Activated CD4-positive, alpha-beta T cell treated with anti-CD3 and anti-CD28 coated beads for 48 hours (primary cell): ENCODE measurements around the gene ARHGAP23.
"Not testable (repeated sequence)": the region's sequence is repeated elsewhere in the genome, so short reads cannot be mapped to it uniquely, and the experiment has no call there.

Experiments used
- DNase-seq: peaks from one replicate; pipeline ENCODE4 v3.0.0-alpha.2; 2020

Gene ARHGAP23

DNA sequence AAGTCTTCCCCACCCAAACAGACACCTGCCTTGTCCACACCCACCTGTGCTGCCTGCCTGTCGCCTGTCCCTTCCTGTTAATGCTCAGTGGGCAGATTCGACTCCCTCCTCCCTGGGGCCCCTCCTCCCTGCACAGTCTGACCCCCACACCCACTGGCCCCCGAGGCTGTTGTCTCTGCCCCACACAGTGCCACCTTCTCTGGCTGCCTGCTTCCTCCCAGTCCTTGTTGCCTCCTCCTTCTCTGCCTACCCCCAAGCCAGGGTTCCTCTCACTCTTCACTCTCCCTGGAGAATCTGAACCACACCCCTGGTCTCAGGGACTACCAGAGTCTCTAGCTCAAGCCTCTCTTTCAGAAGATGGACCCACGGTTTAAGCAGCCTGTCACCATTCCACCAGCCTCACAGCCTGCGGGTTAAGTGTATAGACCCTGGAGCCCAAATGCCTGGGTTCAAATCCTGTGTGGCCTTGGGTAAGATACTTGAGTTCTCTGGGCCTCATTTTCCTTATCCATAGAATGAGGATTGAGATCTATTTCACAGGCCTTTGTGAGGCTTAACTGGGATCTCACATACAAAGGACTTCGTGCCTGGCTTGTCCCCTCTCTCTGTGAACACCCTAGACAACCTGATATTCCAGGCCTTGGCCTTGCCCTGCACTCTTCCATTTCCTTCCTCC lies 3.8 kb upstream of the ARHGAP23 start:
- DNase-seq: no peak

DNA sequence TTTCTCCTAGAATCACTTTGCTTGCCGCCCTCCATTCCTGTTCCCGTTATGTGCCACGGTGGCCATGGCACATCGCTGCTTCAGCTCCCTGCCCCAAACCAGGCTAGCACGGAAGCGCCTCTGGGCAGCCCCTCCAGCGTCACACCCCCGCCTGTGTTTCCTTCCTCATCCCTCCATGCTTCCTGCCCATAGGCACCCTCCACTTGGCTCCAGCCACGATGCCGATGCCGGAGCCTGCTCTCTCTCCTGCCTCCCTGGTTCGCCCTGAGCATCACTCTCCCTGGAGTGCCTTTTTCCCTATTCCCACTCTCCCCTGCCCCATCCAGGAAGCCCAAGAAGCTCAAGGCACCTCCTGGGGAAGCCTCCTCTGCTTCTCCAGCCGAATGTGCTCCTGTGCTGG lies 3.2 kb upstream of the ARHGAP23 start:
- DNase-seq: no peak

DNA sequence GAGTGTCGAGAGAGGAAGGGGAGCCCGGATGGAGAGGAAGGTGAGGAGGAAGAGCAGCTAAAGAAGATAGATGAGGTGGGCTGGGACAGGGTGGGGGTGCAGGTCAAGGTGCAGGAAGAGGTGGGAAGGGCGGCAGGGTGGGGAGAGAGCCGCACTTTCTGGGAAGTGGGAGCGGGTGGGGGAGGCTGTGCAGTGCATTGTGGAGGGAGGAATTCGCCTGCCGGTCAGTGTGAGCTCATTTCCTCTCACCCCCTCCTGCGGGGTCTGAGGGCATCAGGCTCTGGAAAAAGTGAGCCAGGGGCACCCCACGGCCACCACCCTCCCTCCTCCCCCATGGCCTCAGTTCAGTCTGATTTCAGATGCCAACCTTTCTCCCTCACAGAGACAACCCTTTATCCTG lies 2.5 kb upstream of the ARHGAP23 start:
- DNase-seq: no peak

DNA sequence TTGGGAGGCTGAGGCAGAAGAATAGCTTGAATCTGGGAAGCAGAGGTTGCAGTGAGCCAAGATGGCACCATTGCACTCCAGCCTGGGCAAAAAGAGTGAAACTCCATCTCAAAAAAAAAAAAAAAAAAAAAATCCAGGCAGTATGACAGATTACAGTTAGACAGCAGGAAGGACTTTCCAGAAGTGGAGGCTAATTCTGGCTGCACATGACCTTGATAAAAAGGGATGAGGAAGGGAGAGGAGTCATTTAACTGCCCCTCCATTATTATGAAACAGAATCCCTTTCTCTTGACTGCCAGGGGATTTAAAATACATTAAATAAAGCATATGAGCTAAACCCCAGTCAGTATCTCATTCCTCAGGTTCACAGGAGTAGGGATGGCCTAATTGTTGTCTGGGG lies 1.8 kb upstream of the ARHGAP23 start:
- no peak for DNase-seq

DNA sequence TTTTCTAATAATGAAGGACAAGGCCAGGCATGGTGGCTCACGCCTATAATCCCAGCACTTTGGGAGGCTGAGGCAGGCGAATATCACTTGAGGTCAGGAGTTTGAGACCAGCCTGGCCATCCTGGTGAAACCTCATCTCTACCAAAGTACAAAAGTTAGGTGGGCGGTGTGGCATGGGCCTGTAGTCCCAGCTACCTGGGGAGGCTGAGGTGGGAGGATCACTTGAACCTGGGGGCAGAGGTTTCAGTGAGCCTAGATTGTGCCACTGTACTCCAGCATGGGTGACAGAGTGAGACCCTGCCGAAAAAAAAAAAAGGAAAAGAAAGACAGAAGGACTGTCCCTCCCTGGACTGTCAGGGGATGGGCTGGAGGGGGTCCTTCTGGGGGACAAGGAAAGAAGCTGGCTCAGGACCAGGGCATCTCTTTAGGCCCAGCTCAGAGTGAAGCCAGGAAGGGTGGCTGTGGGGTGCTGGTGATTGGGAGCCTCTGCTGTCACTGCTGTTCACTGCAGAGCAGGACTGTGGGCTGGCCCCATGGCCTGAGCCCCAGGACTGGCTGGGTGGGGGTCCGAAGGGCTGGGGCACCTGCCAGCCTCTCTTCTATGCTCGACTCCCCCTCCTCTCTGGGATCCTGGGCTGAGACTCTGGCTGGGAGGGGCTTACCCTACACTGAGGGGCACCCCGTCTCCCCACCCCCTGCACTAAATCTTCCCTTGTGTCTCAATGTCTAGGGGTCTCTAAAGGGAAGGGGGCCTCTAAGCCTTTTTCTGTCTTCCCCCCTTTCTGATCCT lies 909 bp upstream of the ARHGAP23 start:
- DNase-seq: no peak

DNA sequence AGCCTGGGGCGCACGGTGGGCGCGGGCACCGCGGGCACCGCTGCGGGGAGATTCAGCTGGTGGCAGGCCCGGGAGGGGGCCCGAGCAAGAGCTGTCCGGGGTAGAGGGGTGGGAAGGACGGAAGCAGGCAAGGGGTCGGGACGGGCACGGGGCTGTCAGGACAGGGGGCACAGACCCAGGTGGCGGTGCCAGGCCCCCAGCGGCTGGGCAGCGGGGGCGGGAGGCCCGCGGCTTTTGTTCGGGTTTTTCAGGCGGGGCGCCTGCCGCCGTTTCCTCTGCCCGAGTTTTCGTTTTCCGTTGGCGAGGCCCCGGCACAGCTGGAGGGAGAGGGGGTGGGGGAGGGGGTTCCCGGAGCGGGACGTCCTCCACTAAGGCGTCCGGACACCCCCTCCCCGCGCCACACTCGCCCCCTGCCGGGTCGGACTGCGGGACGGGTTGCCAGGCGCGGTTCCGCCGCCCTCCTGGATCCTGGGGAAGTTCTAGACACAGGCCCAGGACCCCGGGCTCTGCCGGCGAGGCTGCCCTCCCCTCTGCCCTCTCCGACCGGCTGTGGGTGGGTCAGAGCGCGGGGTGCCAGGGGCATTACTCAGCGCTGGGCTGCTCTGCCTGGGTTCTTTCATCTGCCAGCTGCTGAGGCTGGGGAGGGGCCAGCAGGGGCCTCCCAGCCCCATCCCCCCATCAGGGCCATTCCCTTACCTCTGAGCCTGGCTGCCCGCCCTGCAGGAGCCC lies 543 bp downstream of the ARHGAP23 start:
- no peak for DNase-seq

DNA sequence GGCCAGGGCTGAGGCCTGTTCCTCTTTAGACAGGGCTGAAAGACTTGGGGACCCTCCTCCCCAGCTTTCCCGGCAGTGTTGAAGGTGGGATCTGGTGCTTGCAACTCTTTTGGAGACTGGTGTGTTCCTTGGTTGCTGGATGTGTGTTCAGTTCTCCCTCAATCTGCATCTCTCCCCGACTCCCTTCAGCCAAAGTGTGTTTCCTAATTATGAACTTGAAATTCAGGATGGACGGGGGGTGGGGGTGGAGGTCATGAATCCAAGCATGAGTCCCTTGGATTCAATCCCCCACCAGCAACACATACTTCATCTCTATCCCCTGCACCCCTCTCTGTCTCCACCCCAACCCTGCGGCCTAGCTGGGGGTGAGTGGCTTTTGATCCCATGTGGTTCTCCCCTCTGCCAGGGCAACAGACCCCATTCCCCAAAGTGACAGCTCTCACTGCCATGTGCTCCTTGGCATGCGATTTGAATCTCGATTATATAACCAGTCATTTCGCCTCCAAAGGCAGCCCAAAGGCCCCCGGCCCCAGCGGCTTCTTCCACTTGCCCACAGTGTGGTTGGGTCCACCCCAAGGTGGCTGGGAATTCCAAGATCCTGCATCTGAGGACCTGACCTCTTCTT lies 1.3 kb downstream of the ARHGAP23 start:
- DNase-seq: no peak

DNA sequence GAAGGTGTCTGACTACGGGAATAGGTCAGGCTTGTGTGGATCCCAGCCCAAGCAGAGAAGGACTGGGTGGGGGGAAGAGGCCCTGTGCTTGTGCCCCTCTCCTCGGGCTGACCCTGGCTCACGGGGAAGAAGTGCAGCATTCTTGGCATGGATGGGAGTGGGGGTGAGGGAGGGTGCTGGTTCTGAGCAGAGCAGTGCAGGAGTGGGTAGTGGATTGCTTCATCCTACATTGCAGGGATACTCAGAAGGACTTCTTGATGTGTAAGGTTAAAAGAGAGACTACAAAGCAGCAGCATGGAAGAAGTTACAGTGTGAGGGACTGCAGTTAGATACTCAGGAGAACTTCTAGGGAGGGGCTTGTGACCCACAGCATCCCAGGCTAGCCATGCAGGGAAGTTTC lies 2.1 kb downstream of the ARHGAP23 start:
- no peak for DNase-seq

DNA sequence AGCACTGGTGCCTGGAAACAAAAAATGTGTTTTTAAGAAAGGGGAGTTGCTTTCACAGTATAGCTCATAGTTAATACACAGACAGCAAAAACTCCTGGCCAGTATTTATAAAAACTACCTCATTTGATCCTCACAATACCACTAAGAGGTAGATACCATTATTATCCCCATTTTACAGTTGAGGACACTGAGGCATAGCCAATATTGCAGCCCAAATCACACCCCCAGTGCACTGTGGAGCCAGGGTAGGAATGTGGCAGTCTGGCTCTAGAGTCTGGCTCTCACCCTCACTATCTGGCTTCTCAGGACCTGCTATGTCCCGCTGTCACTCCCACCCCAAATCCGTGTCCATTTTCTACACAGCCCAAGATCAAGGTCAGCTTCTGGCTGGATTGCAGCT lies 2.6 kb downstream of the ARHGAP23 start:
- DNase-seq: no peak

DNA sequence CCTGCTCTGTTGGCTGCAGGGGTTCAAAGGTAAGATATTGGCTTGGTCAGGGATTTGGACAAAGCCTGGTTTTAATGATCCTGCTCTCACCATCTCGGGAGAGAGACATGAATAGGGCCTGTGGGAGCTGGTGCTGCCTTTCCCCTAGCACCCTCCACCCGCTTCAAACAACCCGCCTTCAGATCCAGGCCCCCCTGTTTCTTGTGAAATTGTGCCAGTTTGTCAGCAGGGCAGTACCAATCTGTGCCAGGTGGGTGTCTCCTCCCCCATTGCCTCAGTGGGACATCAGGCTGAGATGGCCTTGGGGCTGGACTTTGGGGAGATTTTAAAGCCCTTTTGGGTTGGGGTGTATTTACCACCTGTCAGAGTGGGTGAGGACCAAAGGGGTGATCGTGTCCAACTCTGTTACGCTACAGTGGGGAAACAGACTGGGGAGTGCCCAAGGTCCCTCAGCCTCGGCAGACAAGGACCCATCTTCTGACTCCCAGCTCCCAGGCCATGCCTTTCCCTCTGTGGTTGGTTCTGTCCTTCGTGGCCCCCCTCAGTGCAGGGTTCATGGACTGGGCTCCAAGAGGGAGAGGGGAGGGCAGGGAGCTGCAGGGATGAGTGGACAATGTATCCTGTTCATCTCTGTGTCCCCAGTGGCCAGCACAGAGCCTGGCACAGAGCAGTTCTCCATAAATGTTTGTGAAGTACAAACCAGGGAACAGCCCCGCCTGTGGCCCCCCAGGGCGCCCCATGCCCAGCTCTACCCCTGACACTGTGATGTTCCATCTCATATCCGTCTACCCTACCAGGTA lies 3.3 kb downstream of the ARHGAP23 start:
- DNase-seq: no peak

DNA sequence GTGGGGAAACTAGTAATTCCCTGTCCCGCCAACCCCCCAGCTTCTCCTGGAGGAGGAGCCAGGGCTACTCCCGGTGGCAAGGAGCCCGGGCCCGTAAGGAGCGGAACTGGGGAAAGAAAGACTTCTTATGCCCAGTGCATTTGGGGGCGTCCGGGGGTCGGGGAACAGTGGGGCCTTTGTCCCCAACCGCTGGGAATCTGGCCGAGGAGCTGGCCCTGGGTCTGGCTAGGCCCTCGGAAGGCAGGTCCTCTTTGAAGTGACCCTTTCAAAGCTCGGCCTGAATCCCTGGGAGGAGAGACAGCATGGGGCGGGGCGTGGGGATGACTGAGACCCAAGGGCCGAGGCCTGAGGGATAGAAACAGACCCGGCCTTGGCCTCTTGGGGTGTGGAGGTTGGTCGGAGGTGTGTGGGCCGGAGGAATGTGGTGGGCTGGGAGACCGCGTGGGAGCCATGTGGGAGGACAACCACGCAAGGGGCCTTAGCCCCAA lies 6.0 kb downstream of the ARHGAP23 start:
- no peak for DNase-seq

DNA sequence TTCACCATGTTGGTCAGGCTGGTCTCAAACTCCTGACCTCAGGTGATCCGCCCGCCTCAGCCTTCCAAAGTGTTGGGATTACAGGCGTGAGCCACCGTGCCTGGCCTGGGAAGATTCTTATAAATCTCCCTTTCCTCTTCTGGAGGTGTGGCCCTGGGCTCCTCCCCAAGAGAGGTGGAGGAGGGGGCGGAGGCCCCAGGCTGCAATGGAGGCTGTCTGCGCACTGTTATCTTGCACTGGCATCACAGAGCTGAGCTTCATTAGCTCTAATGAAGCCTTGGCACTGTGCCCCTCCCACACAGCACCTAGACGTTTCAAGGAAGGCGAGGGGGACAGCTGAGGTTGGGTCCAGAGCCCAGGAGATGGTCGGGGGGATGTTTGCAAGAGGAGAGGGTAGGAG lies 7.5 kb downstream of the ARHGAP23 start:
- DNase-seq: no peak

DNA sequence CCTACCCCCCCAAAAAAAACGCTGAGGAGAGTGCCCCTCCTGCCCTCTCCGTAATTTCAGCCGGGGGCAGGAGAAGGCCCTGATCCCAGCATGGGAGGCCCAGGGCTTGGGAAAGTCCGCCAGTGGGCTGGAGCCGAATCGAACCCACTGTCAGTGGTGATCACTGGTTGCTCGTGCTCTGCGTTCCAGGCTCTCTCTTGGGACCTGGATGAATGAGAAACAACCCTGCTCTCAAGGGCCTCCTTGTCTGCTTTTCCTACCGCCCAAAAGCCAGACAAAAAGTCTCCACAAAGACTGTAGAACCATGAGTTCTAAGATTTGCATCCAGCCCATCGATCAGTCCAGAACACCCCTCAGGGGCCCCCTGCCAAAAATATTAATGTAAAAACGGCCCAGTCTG lies 8.1 kb downstream of the ARHGAP23 start:
- DNase-seq: no peak

DNA sequence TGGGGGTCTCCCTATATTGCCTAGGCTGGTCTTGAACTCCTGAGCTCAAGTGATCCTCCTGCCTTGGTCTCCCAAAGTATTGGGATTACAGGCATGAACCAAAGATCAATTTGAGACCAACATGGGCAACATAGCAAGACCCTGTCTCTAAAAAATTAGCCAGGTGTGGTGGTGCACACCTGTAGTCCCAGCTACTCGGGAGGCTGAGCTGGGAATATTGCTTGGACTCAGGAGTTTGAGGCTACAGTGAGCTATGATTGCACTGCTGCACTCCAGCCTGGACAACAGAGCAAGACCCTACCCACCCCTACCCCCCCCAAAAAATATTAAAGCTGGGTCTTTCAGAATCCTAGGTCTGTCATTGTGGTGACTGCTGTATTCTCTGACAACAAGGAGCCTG lies 9.0 kb downstream of the ARHGAP23 start:
- not testable (repeated sequence) for DNase-seq

DNA sequence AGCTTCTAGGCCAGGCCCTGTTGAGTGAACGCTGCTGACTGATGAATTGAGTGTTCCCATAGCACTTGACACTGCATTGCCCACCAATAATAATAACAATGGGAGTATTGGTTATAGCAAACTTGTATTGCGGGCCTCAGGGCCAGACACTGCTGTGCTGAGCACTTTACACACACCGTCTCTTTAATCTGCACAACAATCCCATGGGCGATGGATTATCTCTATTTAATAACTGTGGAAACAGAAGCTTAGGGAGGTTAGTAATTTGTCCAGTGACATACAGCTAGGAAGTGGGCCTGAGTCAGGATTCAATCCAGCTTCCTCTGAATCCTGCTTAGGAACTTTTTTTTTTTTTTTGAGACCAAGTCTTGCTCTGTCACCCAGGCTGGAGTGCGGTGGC lies 11.2 kb downstream of the ARHGAP23 start:
- DNase-seq: no peak

DNA sequence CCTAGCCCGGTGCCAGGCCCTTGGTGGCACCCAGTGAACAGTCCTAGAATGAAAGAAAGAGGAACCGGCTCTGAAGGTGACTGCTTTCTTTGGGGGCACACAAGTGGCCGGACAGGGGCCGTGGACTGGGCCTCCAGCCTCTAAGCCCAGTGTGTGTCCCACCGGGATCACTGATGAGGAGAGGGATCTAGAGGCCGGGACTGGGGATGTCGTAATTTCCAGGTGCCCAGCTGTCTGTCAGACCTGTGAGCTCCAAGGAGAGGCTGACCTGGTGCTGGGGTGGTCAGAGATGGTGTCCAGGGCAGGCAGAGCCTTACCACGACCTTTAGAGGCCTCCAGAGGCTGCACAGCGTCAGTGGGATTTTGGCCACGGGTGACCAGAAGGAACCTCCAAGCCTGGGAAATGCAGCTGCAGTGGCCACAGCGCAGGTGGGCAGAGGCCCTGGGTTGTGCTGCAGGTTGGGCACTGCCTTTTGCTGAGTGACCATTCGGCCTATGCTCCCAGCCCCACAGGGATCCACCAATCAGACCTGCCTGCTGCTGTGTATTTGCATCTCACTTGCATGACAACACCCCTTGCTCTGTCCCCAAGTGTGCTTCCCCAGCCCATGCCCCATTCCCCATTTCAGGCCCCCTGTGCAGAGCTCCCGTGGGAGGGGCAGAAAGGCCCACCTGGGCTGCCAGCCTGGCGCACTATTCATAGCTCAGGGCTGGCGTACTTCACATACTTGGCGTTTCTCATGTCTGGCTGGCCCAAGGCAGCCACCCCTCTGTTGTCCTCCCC lies 12.5 kb downstream of the ARHGAP23 start:
- DNase-seq: no peak

DNA sequence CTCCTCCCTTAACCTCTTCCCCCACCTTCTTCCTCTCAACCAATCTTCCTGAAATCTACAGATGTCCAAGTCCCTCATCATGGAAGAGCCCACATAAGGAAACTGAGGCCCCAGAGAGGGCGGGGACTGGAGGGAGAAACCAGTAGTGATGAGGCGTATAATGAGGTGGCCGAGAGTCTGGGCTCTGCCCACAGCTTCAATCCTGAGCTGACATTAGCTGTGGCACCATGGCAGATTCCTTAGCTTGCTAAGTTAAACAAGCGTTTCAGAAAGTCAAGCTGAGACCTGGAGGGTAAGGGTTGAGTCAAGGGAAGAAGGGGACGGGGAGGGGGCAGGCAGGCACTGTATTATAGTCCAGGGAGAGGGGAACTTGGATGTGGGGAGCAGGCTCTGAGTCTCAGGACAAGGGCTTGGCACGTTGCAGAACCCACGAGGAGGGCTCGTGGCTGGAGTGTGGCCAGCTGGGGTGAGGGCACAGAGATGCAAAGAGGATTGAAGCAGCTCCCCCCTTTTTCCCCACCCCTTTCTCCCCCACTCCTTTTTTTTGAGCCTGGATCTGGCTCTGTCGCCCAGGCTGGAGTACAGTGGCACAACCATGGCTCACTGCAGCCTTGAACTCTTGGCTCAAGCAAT lies 13.3 kb downstream of the ARHGAP23 start:
- no peak for DNase-seq

DNA sequence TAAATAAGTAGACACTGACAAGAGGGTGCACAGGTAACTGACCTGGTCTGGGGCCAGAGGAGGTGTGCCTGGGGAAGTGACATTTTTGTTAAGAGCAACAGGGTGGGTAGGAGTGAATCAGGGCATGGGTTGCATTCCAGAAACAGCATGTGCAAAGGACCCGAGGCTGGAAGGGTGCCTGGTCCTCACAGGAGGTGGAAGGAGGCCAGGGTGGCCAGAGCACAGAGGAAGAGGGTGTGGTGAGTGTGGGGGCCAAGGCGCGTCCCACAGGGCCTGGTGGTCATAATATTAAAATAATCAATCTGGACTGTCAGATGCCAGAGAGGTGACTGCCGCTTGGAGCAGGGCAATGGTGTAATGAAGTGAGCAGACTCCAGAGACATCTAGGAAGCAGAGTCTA lies 14.3 kb downstream of the ARHGAP23 start:
- DNase-seq: no peak

DNA sequence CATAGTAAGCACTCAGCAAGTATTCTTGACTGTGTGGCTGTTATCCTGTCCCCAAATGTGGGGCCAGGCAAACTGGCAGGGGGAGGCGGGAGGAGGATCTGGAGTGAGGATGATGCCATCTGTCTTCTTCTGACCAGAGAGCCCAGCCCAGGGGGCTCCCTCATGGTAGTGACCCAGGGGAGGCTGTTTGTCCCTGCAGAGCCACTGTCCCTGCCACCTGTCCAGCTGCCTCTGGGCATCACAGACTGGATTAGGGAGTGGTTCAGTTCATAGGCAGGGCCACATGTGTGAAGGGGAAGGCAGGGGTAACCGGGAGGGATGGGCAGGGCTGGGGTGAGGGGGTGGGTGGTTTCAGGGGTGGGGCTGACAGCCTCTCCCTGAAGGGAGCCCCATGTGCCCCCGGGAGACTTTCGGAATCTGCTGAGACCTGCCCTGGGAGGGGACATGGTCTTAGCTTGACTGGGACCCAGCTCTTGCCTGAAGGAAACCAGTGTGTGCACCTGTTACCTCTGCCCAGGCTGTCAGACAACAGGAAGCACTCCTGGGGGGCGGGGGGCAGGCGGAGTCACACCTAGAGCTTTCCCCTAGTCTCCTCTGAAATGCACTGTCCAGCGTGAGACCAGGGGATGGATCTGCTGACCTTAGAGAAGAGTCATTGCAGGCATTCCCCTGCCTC lies 15.2 kb downstream of the ARHGAP23 start:
- no peak for DNase-seq

DNA sequence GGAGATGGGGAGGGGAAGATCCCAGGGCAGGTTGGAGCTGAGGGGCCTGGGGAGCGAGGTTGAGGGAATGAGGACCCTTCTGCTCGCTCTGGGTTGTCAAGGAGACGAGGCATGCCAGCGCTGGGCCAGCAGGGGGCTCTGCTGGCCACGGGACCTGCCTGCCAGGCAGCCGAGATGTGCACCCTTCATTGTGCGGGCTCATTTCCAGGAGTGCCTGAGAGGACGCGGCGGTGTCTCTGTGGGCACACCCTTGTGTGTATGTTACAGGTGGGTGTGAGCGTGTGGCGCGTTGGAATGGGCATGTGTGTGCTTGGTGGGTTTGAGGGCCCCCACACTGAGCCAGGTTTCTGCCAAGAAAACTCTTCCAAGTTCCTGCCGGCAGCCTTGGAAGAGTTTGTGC lies 15.9 kb downstream of the ARHGAP23 start:
- peak; percentile 75 for DNase-seq
